Measurements from ENCODE around the gene NAA38. TPM values are rescaled to one million over a fixed set of nuclear protein-coding genes. Genes with fewer than 3 reads are reported as not detected.
A peak's percentile ranks its signal among the peaks of the same experiment; 100 is the strongest.

NAA38 gene
- 97.8 TPM for total RNA-seq

- DNase-seq (ENCODE audit: low read depth in 2 of 3, low spot score in 2 of 3) = peak in 2 of 3 donors; percentile 99 to 100
Measured at GRCh38 chr17:7856811-7857712, at the start of gene NAA38. Gene NAA38 (minus strand): TSS chr17:7857559. CDS start chr17:7857463, 96 bp downstream.

GRCh38 chr17:7903154-7904103 is 46.1 kb upstream of the NAA38 start:
- DNase-seq (ENCODE audit: low read depth in 2 of 3, low spot score in 2 of 3) = no peak

GRCh38 chr17:7897773-7898172 is 40.4 kb upstream of the NAA38 start:
- peak in 2 of 3 donors; percentile 69 to 86 for DNase-seq (ENCODE audit: low read depth in 2 of 3, low spot score in 2 of 3)

- no peak for DNase-seq (ENCODE audit: low read depth in 2 of 3, low spot score in 2 of 3)
Measured at GRCh38 chr17:7897090-7897489, 39.7 kb upstream of the NAA38 start.

- DNase-seq (ENCODE audit: low read depth in 2 of 3, low spot score in 2 of 3) = no peak
Measured at GRCh38 chr17:7894866-7895265, 37.5 kb upstream of the NAA38 start.

GRCh38 chr17:7894226-7894625 is 36.9 kb upstream of the NAA38 start:
- no peak for DNase-seq (ENCODE audit: low read depth in 2 of 3, low spot score in 2 of 3)

- no peak for DNase-seq (ENCODE audit: low read depth in 2 of 3, low spot score in 2 of 3)
Measured at GRCh38 chr17:7893187-7893880, 36.0 kb upstream of the NAA38 start.

- DNase-seq (ENCODE audit: low read depth in 2 of 3, low spot score in 2 of 3) = peak in 2 of 3 donors; percentile 89 to 94
Measured at GRCh38 chr17:7889166-7889955, 32.0 kb upstream of the NAA38 start.

- peak in 1 of 3 donors; percentile 11 for DNase-seq (ENCODE audit: low read depth in 2 of 3, low spot score in 2 of 3)
Measured at GRCh38 chr17:7888184-7888920, 31.0 kb upstream of the NAA38 start, which contains the start of gene CHD3. Gene CHD3 (plus strand): TSS chr17:7888789. CDS start chr17:7889001, 212 bp downstream.

GRCh38 chr17:7887482-7888183 is 30.3 kb upstream of the NAA38 start:
- DNase-seq (ENCODE audit: low read depth in 2 of 3, low spot score in 2 of 3) = peak; percentile 74 to 96 (median 92)

- no peak for DNase-seq (ENCODE audit: low read depth in 2 of 3, low spot score in 2 of 3)
Measured at GRCh38 chr17:7887038-7887481, 29.7 kb upstream of the NAA38 start.

- DNase-seq (ENCODE audit: low read depth in 2 of 3, low spot score in 2 of 3) = peak in 1 of 3 donors; percentile 33
Measured at GRCh38 chr17:7886227-7887037, 29.1 kb upstream of the NAA38 start.

- peak in 2 of 3 donors; percentile 44 to 47 for DNase-seq (ENCODE audit: low read depth in 2 of 3, low spot score in 2 of 3)
Measured at GRCh38 chr17:7885367-7886226, 28.2 kb upstream of the NAA38 start.

- DNase-seq (ENCODE audit: low read depth in 2 of 3, low spot score in 2 of 3) = peak in 1 of 3 donors; percentile 15
Measured at GRCh38 chr17:7884581-7885366, 27.4 kb upstream of the NAA38 start.

GRCh38 chr17:7883781-7884386 is 26.5 kb upstream of the NAA38 start:
- DNase-seq (ENCODE audit: low read depth in 2 of 3, low spot score in 2 of 3) = peak in 2 of 3 donors; percentile 68 to 72
